ENCODE data around the gene KCNIP4. TPM values are rescaled to one million over a fixed set of nuclear protein-coding genes. Genes with fewer than 3 reads are reported as not detected.

KCNIP4 gene
- total RNA-seq, 1 donor: not detected

DNA sequence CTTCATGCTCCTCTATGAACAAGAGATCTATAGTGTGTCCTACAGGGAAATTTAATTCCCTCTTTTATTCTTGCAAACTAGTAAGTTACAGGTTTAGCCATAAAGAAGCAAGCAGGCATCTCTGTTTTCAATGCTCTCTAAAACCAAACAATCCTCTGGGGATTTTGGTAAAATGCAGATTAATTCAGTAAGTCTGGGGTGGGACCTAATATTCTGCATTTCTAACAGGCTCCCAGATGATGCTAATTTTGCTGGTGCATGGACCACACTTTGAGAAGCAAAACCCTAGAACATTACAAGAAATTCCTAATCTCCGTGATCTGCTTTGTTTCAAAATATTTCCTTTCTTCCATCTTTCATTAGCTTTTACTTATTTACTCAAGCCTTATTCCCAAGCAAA is 903.5 kb downstream of the KCNIP4 start:
- Histone ChIP-seq H3K4me3 (ENCODE audit: insufficient read depth, low read length) (no peak overlapping the region), H2AFZ (ENCODE audit: low read length) (no peak overlapping the region), H4K20me1 (ENCODE audit: insufficient read depth, low read length) (no peaks in the 10 kb centered on the region), H3K36me3 (ENCODE audit: insufficient read depth, low read length) (no peaks in the 10 kb centered on the region), H3K27ac (ENCODE audit: low read depth, low read length) (no peak overlapping the region), H3K4me1 (ENCODE audit: insufficient read depth, low read length) (no peaks in the 10 kb centered on the region), H3K9me3 (ENCODE audit: low read depth, low read length) (no peaks in the 10 kb centered on the region), H3K79me2 (ENCODE audit: insufficient read depth, low read length) (no peaks in the 10 kb centered on the region), H3K4me2 (ENCODE audit: insufficient read depth, low read length) (no peak overlapping the region), H3K27me3 (ENCODE audit: insufficient read depth, low read length) (no peaks in the 10 kb centered on the region)
- TF ChIP-seq, protein P1, sequence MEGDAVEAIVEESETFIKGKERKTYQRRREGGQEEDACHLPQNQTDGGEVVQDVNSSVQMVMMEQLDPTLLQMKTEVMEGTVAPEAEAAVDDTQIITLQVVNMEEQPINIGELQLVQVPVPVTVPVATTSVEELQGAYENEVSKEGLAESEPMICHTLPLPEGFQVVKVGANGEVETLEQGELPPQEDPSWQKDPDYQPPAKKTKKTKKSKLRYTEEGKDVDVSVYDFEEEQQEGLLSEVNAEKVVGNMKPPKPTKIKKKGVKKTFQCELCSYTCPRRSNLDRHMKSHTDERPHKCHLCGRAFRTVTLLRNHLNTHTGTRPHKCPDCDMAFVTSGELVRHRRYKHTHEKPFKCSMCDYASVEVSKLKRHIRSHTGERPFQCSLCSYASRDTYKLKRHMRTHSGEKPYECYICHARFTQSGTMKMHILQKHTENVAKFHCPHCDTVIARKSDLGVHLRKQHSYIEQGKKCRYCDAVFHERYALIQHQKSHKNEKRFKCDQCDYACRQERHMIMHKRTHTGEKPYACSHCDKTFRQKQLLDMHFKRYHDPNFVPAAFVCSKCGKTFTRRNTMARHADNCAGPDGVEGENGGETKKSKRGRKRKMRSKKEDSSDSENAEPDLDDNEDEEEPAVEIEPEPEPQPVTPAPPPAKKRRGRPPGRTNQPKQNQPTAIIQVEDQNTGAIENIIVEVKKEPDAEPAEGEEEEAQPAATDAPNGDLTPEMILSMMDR (IDR thresholded peaks at IDR 0.05; ENCODE audit: extremely low read depth, low read depth, low read length): no peak
- no peak for DNase-seq (ENCODE audit: insufficient read length, low spot score, missing footprints)

DNA sequence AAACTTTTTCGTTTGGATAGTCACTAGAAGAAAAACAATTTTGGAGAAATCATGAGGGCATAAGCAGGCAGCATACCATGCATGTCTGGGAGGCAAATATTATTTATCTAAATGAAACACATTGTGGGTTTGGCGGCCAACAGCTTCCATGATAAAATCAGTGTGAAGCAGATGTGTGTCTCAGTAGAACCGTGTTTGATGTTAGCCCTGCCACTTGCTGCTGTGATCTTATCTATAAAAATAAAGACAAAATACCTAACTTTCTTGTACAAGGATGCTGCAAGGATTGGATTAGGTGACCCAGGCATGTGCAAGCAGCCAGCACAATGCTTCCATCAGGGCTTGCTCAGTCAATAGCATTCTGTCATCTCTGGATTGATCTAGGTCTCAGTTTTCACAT is 906.9 kb downstream of the KCNIP4 start:
- TF ChIP-seq, protein P1 (IDR thresholded peaks at IDR 0.05; ENCODE audit: extremely low read depth, low read depth, low read length): no peak
- H3K4me2 ChIP-seq (ENCODE audit: insufficient read depth, low read length): no peak overlapping the region

DNA sequence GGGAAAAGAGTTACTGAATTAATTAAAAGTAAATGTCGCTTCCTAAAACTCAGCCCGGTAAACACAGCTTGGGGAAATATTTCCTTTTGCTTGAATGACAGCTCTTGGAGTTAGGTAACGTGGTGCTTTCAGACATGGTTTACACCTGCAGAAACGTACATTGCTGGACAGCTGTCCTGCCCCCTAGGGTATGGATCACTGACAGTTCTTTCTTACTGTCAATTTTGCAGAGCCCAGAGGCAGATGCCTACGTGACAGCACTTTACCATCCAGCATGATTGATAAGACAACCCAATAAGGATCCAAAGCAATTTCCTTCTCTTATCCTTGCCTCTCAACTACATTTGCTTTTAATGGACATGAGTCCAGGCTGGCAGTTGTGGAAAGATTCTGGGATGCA is 913.8 kb downstream of the KCNIP4 start:
- TF ChIP-seq, protein P1 (IDR thresholded peaks at IDR 0.05; ENCODE audit: extremely low read depth, low read depth, low read length): no peak
- no peak overlapping the region for H3K4me3 ChIP-seq (ENCODE audit: insufficient read depth, low read length)
- no peak for DNase-seq (ENCODE audit: insufficient read length, low spot score, missing footprints)

More for the DNA sequence above, 906.9 kb downstream of the KCNIP4 start:
- no peaks in the 10 kb centered on the region for H4K20me1 ChIP-seq (ENCODE audit: insufficient read depth, low read length)
- no peaks in the 10 kb centered on the region for H3K79me2 ChIP-seq (ENCODE audit: insufficient read depth, low read length)
- no peaks in the 10 kb centered on the region for H3K27me3 ChIP-seq (ENCODE audit: insufficient read depth, low read length)
- DNase-seq (ENCODE audit: insufficient read length, low spot score, missing footprints): no peak
- H3K9me3 ChIP-seq (ENCODE audit: low read depth, low read length): no peaks in the 10 kb centered on the region
- H3K4me1 ChIP-seq (ENCODE audit: insufficient read depth, low read length): no peaks in the 10 kb centered on the region
- no peak overlapping the region for H2AFZ ChIP-seq (ENCODE audit: low read length)
- no peak overlapping the region for H3K27ac ChIP-seq (ENCODE audit: low read depth, low read length)
- no peaks in the 10 kb centered on the region for H3K36me3 ChIP-seq (ENCODE audit: insufficient read depth, low read length)
- no peak overlapping the region for H3K4me3 ChIP-seq (ENCODE audit: insufficient read depth, low read length)

DNA sequence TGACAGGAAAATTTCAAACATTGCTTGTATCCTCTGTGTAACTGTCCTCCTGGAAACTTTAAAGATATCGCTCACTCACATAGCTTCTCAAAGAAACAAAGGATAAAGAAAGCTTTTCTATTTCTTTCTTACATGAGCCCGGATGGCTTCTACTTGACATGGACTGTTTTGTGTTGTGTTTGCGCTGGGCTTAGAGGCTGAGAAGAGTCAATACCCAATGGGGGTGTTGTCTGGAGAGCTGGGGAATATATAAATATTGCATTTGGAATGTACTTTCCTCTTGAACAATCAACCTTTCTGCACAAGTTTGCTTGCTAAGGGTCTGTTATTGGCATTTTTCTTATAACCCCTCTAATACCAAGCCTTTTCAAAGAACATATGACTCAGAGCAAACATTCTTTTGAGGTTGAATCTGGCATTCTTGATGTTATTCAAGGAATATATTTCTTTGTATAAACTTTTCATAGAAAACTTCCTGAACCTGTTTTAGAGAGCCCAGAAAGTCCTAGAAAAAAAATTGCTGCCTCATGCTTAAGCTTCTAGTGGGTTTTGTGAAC is 916.4 kb downstream of the KCNIP4 start:
- H3K4me2 ChIP-seq (ENCODE audit: insufficient read depth, low read length): no peak overlapping the region
- TF ChIP-seq, protein P1 (IDR thresholded peaks at IDR 0.05; ENCODE audit: extremely low read depth, low read depth, low read length): no peak
- no peaks in the 10 kb centered on the region for H3K4me1 ChIP-seq (ENCODE audit: insufficient read depth, low read length)
- H2AFZ ChIP-seq (ENCODE audit: low read length): no peak overlapping the region
- H4K20me1 ChIP-seq (ENCODE audit: insufficient read depth, low read length): no peaks in the 10 kb centered on the region
- H3K79me2 ChIP-seq (ENCODE audit: insufficient read depth, low read length): no peaks in the 10 kb centered on the region
- no peak overlapping the region for H3K4me3 ChIP-seq (ENCODE audit: insufficient read depth, low read length)
- H3K27me3 ChIP-seq (ENCODE audit: insufficient read depth, low read length): no peaks in the 10 kb centered on the region
- DNase-seq (ENCODE audit: insufficient read length, low spot score, missing footprints): no peak
- no peak overlapping the region for H3K27ac ChIP-seq (ENCODE audit: low read depth, low read length)
- peaks cover 5% of the 10 kb centered on the region for H3K9me3 ChIP-seq (ENCODE audit: low read depth, low read length)
- H3K36me3 ChIP-seq (ENCODE audit: insufficient read depth, low read length): no peaks in the 10 kb centered on the region

More for the DNA sequence above, 913.8 kb downstream of the KCNIP4 start:
- H3K4me1 ChIP-seq (ENCODE audit: insufficient read depth, low read length): no peaks in the 10 kb centered on the region
- no peaks in the 10 kb centered on the region for H3K27me3 ChIP-seq (ENCODE audit: insufficient read depth, low read length)
- no peak overlapping the region for H3K4me2 ChIP-seq (ENCODE audit: insufficient read depth, low read length)
- H3K9me3 ChIP-seq (ENCODE audit: low read depth, low read length): peaks cover 3% of the 10 kb centered on the region
- no peak overlapping the region for H2AFZ ChIP-seq (ENCODE audit: low read length)
- H3K79me2 ChIP-seq (ENCODE audit: insufficient read depth, low read length): no peaks in the 10 kb centered on the region
- H4K20me1 ChIP-seq (ENCODE audit: insufficient read depth, low read length): no peaks in the 10 kb centered on the region
- H3K27ac ChIP-seq (ENCODE audit: low read depth, low read length): no peak overlapping the region
- H3K36me3 ChIP-seq (ENCODE audit: insufficient read depth, low read length): no peaks in the 10 kb centered on the region
